OCI-LY1 (cell line): Measurements from ENCODE around the gene SMKR1.

ENCODE experiments used
- H2AFZ ChIP-seq: fragments of 200-600 bp; sonication (generic), shearing (Covaris generic); 2 replicates; pipeline ENCODE4 v1.6.0; 2014; ENCODE audit warnings: antibody characterized with exemption, mild to moderate bottlenecking, low read length
- H3F3A ChIP-seq: fragments of 200-600 bp; sonication (generic), shearing (Covaris generic); 2 replicates; pipeline ENCODE4 v1.6.0; 2014; ENCODE audit warnings: mild to moderate bottlenecking, antibody characterized with exemption, low read length, moderate library complexity; ENCODE audit not compliant: insufficient read depth
- H3K27ac ChIP-seq: fragments of 200-600 bp; sonication (generic); 2 replicates; pipeline ENCODE4 v1.5.1; 2014; ENCODE audit warnings: low read length, mixed run types, mild to moderate bottlenecking, low read depth; ENCODE audit not compliant: poor library complexity, severe bottlenecking
- H3K27me3 ChIP-seq: fragments of 200-600 bp; sonication (generic); 2 replicates; pipeline ENCODE4 v1.6.0; 2014; ENCODE audit warnings: antibody characterized with exemption, mild to moderate bottlenecking, low read length, moderate library complexity; ENCODE audit not compliant: insufficient read depth
- H3K36me3 ChIP-seq: fragments of 200-600 bp; sonication (generic); 2 replicates; pipeline ENCODE4 v1.6.1; 2014; ENCODE audit warnings: mild to moderate bottlenecking, antibody characterized with exemption, low read length, moderate library complexity, mixed read lengths; ENCODE audit not compliant: insufficient read depth
- H3K4me1 ChIP-seq: fragments of 200-600 bp; sonication (generic); 2 replicates; pipeline ENCODE4 v1.5.1; 2014; ENCODE audit warnings: mild to moderate bottlenecking, low read length, moderate library complexity; ENCODE audit not compliant: insufficient read depth, severe bottlenecking
- H3K4me2 ChIP-seq: fragments of 200-600 bp; sonication (generic), shearing (Covaris generic); 2 replicates; pipeline ENCODE4 v1.6.1; 2014; ENCODE audit warnings: low read length
- H3K4me3 ChIP-seq: fragments of 200-600 bp; sonication (generic); 2 replicates; pipeline ENCODE4 v1.5.1; 2014; ENCODE audit warnings: low read length, low read depth, mild to moderate bottlenecking, mixed read lengths; ENCODE audit not compliant: poor library complexity, severe bottlenecking
- H3K79me2 ChIP-seq: fragments of 200-600 bp; shearing (Covaris generic); 2 replicates; pipeline ENCODE4 v1.6.1; 2016; ENCODE audit warnings: mixed run types, low read length, mixed read lengths; ENCODE audit not compliant: insufficient read depth
- H3K9ac ChIP-seq: fragments of 200-600 bp; sonication (generic), shearing (Covaris generic); 2 replicates; pipeline ENCODE4 v1.6.1; 2014; ENCODE audit warnings: mild to moderate bottlenecking, low read length, mixed read lengths
- H3K9me2 ChIP-seq: fragments of 200-600 bp; sonication (generic), shearing (Covaris generic); 2 replicates; pipeline ENCODE4 v1.6.1; 2014; ENCODE audit warnings: low read depth, mild to moderate bottlenecking, low read length, mixed read lengths
- H3K9me3 ChIP-seq: fragments of 200-600 bp; shearing (Covaris generic); 2 replicates; pipeline ENCODE4 v1.6.1; 2014; ENCODE audit warnings: low read length, mixed read lengths
- H4K20me1 ChIP-seq: fragments of 200-600 bp; sonication (generic), shearing (Covaris generic); 2 replicates; pipeline ENCODE4 v1.6.0; 2016; ENCODE audit warnings: mild to moderate bottlenecking, low read length; ENCODE audit not compliant: insufficient read depth
- CTCF ChIP-seq: fragments of 200-600 bp; sonication (generic), shearing (Covaris generic); IDR thresholded peaks from 2 replicates; pipeline ENCODE4 v1.5.1; 2017; ENCODE audit warnings: mild to moderate bottlenecking, antibody characterized with exemption, low read length, moderate library complexity, mixed read lengths
- EZH2 ChIP-seq: fragments of 200-600 bp; sonication (generic), shearing (Covaris generic); IDR thresholded peaks from 2 replicates; pipeline ENCODE4 v1.8.0; 2017; ENCODE audit warnings: borderline replicate concordance, mixed run types, mild to moderate bottlenecking, antibody characterized with exemption, low read length, moderate library complexity, mixed read lengths

Gene SMKR1

DNA sequence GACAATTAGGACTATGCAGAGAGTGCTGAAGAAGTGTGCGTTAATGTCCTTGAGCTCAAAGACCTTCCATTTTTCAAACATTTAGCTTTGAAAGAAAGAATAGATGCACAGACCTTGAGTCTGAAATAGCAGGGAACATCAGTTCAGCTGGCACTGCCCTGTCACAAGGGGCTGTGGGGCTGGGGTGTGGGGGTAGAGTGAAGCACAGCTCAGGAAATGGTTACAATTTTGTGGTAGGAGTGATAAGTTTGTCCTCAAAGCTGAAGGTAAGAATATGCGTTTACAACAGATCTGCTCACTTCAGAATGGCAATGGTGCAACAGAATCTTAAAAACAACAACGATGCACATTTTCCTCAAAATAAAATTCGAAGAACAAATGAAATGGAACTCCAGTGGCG lies 33.6 kb downstream of the SMKR1 start:
- Histone ChIP-seq H3K9me3 (no peaks in the 10 kb centered on the region), H3K4me1 (no peaks in the 10 kb centered on the region), H3K4me3 (no peak overlapping the region), H2AFZ (no peak overlapping the region), H3K27me3 (no peaks in the 10 kb centered on the region), H3K9ac (no peak overlapping the region), H3K79me2 (no peaks in the 10 kb centered on the region), H3K4me2 (no peak overlapping the region), H4K20me1 (no peaks in the 10 kb centered on the region), H3K9me2 (no peaks in the 10 kb centered on the region), H3F3A (no peaks in the 10 kb centered on the region), H3K36me3 (no peaks in the 10 kb centered on the region), H3K27ac (no peak overlapping the region)
- TF ChIP-seq CTCF: no peak
- TF ChIP-seq EZH2: no peak

DNA sequence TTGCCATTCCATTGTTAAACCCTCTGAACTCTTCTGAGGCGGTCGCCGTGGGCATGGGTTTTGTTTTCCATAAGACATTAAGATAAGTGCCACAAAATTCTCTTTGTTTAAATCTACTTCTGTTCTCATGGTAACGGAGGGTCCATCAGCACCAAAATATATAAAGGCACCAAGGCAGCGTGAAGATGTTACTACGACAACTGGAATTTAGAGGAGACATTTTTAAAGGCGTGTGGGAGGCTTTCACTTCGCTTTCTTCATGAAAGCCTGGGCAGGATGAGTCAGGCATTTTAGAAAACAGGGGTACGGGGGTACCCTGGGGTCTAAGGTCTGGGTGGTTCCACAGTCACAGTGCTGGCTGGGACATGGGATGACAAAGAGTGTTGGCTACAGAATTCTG lies 34.0 kb downstream of the SMKR1 start:
- Histone ChIP-seq H3K9me2 (no peaks in the 10 kb centered on the region), H3F3A (no peaks in the 10 kb centered on the region), H4K20me1 (no peaks in the 10 kb centered on the region), H3K36me3 (no peaks in the 10 kb centered on the region), H3K4me3 (no peak overlapping the region), H3K79me2 (no peaks in the 10 kb centered on the region), H3K9me3 (no peaks in the 10 kb centered on the region), H2AFZ (no peak overlapping the region), H3K4me2 (no peak overlapping the region), H3K9ac (no peak overlapping the region), H3K27ac (no peak overlapping the region), H3K4me1 (no peaks in the 10 kb centered on the region), H3K27me3 (no peaks in the 10 kb centered on the region; the same call in 1 of the 2 replicates)
- TF ChIP-seq EZH2 (no peak), CTCF (no peak)

GRCh38 chr7:129538790-129539189 lies 36.5 kb downstream of the SMKR1 start:
- no peaks in the 10 kb centered on the region for H3K9me3 ChIP-seq
- TF ChIP-seq CTCF: no peak
- no peak for TF ChIP-seq EZH2
- H3K27ac ChIP-seq: no peak overlapping the region

More at GRCh38 chr7:129538790-129539189, 36.5 kb downstream of the SMKR1 start:
- H4K20me1 ChIP-seq: no peaks in the 10 kb centered on the region
- no peak overlapping the region for H2AFZ ChIP-seq
- H3K36me3 ChIP-seq: no peaks in the 10 kb centered on the region
- no peaks in the 10 kb centered on the region for H3K9me2 ChIP-seq
- H3K4me2 ChIP-seq: no peak overlapping the region
- H3K79me2 ChIP-seq: no peaks in the 10 kb centered on the region
- no peaks in the 10 kb centered on the region; the same call in 1 of the 2 replicates for H3K27me3 ChIP-seq
- no peak overlapping the region for H3K9ac ChIP-seq
- H3F3A ChIP-seq: no peaks in the 10 kb centered on the region
- no peaks in the 10 kb centered on the region for H3K4me1 ChIP-seq
- no peak overlapping the region for H3K4me3 ChIP-seq
